HG02970 (cell line): ENCODE data around the gene PARP9.
"Not testable (repeated sequence)": the region's sequence is repeated elsewhere in the genome, so short reads cannot be mapped to it uniquely, and the experiment has no call there.

Source experiments
- ATAC-seq: cut with Tn5 transposase; IDR thresholded peaks from one replicate; pipeline ENCODE4 v1.9.1; 2021; ENCODE audit warnings: mild to moderate bottlenecking, moderate library complexity, moderate number of reproducible peaks; ENCODE audit not compliant: unreplicated experiment, low FRiP score

The PARP9 gene

DNA sequence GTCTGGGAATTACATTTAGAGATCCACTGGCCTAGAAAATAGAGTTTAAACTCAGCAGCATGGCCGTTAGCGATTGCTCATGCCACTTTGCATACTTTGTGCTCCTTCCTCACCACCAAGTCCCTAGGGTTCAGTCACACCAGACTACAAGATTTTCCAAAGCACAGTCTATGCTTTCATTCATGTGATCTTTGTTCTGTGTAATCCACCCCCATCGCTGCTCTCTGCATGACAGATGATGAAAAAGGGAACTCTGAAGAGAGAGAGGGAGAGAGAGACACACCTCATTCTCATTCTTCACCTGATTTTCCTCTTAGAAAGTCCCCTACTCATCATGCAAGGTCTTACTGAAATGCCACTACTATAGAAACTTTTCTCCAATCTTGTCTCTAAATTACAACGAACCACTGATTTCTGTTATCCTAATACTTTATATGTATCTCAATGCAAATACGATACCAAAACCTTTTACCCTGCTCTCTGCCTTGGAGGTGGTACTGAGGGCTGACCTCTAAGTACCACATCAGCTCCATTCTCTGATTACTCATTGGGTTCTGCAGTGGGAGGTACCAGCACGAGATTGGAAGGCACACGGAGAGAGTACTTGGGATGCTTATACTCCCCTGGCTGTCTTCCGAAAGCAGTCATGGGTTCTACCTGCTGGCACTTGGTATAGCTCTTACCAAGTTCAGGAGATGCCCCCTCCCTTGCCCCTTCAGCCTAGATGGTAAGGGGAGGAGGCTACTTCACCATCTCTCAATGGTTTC is 12.3 kb upstream of the PARP9 start:
- ATAC-seq, result peak; percentile 71

DNA sequence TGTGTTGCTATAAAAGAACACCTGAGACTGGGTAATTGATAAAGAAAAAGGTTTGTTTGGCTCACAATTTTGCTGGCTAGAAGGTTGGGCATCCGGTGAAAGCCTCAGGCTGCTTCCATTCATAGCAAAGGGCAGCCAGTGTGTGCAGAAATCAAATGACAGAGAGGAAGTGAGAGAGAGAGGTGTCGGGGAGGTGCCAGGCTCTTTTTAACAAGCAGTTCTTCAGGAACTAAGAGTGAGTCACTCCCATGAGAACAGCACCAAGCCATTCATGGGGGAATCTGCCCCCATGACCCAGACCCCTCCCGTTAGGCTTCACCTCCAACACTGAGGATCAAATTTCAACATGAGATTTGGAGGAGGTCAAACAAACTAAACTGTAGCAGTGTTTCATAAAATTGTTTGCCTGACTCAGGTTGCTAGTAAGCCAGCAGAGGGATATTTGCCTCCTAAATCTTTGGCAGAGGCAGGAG is 8.9 kb upstream of the PARP9 start:
- ATAC-seq, result no peak

DNA sequence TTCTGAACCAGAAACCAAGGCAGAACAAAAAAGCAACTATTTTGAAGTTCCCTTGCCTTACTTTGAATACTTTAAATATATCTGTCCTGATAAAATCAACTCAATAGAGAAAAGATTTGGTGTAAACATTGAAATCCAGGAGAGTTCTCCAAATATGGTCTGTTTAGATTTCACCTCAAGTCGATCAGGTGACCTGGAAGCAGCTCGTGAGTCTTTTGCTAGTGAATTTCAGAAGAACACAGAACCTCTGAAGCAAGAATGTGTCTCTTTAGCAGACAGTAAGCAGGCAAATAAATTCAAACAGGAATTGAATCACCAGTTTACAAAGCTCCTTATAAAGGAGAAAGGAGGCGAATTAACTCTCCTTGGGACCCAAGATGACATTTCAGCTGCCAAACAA is 4.7 kb upstream of the PARP9 start:
- ATAC-seq, result no peak

DNA sequence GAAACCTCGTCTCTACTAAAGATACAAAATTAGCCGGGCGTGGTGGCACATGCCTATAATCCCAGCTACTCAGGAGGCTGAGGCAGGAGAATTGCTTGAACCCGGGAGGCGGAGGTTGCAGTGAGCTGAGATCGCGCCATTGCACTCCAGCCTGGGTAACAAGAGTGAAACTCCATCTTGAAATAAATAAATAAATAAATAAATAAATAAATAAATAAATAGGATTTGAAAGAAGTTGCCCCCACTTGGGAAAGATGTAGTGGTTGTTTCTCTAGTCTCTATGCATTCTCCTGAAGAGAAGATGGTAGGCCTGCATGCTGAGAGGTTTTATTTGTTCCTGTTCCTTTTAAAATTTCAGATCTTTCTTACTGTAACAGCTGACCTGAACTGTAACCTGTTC is 4.0 kb upstream of the PARP9 start:
- ATAC-seq, result not testable (repeated sequence)

DNA sequence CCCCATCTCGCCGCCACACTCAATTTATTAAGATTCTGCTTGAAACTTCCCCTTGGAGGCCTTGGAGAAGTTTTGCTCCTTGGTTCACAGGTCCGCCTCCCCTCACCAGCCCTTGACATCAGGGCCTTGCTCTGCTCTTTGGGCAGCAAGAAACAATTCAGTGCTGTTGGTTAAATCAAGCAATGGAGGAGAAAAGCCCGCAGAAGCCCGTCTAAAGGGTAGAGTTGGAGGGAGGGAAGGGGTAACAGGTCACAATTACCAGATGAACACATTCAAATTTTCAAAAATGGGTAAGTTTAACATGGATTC is 429 bp downstream of the PARP9 start:
- no peak for ATAC-seq

DNA sequence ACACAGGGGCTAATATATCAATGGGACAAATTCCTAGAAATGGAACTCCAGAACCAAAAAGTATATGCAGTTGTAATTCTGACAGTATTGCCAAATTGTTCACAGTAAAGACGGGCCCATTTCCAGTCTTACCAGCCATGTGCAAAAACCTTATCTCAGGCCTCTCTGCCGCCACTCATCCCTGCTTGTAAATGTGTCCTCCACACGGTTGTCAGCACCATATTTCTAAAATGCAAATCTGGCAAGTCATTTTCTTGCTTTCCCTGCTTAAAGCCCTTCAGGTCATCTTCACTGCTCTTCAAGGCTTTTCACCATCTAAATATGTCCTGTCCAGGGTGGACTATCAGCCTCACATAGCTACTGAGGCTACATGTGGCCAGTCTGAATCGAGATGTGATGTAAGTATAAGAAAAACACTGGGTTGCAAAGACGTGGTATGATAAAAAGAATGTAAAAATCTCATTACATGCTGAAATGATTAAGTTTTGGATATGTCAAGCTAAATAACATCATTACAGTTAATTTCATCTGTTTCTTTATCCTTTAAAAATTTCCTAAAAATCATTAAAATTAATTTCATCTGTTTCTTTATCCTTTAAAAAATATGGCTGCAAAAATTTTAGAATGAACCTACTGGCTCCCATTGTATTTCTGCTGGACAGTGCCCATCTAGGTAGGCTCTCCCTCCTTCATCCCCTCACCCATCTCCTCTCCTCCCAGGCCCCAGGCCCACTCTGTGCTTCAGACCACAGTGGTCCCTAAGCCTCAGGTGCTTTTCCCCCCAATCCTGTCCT is 980 bp downstream of the PARP9 start:
- ATAC-seq, result no peak

DNA sequence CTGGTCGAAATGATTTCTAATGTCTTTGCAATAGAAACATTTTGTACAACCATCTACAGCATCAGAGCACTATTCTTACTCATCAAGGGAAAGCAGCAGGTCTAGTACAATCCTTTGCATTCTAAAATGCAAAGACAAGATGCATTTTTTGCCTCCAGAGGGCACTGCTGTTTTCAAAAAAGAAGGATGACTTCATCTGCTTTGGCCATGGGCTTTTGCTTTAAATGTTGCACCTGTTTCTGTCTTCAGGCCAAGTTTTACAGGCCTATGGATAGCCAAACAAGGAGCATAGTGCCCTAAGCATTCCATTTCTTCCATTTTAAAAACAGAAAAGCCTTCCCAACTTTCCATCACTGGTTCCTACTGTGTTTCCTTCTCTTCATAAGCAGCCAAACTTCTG is 3.4 kb downstream of the PARP9 start:
- ATAC-seq, result no peak

DNA sequence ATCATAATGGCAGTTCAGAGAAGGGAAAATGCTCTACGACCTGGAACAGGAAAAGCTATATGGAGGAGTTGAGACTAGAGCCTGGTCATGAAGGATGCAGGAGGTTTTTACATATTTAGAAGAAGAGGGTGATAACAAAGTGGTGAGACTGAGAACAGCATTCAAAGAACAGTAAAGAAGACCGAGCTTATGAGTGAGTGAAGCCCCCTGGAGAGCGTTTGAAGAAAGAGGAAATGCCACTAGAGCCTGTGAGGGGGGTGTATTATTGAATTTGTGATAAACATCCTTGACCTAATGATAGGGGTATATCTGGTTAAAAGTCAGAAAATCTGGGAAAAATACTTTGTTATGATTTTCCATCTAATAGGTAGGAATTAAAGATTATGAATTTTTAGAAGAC is 4.2 kb downstream of the PARP9 start:
- ATAC-seq, result no peak

DNA sequence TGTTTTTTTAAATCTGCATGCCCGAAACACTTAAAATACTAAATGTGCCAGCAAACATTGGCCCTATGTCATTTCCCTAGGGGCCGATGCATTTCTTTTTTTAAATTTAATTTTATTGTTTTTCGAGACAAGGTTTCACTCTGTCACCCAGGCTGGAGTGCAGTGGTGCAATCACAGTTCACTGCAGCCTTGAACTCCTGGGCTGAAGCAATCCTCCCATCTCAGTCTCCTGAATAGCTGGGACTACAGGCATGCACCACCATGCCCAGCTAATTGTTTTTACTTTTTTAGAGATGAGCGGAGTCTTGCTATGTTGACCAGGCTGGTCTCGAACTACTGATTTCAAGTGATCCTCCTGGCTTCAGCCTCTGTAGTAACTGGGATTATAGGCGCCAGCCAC is 5.5 kb downstream of the PARP9 start:
- no peak for ATAC-seq

DNA sequence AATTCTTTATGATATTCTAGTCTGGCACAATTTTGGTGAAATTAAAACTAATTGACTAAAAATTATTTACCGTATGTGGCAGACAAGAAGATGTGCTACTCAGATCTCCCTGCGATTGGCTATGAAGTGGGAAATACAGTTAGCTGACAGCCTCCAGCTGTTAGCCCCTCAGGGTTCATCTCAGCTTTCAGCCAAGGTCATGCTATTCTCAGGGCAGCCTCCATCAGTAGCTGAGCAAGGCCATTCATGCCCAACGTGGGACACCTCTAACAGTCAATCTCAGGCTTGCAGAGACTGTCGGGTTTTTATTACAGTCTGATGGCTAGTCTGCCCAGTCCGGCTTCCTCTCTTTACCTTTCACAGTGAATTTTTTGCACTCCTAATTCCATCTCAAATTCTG is 6.7 kb downstream of the PARP9 start:
- ATAC-seq, result no peak

DNA sequence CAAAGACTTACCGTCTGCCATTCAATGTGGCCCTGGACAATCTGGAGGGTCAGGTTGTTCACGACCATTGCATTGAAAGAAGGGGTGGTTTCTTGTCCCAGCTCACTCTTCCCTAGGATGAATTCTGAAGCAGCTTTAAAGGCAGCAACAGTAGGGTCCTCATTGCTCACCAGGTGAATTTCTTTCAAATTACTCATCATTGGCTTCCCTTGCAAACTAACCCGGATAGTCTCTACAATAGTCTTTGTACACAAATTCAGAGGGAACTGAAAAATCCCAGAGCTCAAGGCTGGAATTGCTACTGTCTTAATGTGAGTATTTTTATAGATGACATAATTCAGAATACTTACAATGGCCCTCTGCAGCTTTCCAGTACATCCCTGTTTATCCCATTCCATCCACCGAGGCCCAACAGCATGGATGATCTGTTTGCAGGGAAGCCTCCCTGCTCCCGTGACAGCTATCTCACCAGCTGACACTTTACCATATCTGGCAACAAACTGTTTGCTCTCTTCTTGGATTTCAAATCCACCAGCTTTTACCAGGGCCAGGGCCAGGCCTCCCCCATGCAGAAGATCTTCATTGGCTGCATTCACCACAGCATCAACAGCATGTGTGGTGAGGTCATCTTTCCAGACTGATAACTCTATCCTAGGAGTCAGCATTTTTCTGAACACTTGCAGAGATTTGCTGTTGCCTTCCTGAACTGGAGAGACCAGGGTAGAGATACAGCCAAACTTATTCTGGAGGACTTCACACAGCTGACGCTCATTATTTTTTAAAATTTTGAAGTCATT is 8.6 kb downstream of the PARP9 start:
- no peak for ATAC-seq

DNA sequence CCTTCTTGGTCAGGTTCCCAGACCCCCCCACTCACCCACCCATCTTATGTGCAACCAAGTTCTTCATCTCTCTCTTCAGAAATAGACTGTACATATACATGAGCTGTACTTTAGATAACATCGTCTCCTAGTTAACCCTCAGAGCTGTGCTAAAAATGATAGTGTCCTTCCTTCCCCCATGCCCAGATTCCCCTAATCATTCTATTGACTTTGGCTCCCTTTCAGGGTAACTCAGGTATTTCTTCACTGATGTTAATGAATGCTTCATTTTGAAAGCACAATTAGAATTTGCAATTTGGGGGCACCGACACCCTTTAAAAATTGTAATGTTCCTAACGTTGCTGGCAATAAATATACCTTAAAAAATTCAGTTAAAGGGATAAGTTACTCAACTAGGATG is 10.9 kb downstream of the PARP9 start:
- no peak for ATAC-seq

DNA sequence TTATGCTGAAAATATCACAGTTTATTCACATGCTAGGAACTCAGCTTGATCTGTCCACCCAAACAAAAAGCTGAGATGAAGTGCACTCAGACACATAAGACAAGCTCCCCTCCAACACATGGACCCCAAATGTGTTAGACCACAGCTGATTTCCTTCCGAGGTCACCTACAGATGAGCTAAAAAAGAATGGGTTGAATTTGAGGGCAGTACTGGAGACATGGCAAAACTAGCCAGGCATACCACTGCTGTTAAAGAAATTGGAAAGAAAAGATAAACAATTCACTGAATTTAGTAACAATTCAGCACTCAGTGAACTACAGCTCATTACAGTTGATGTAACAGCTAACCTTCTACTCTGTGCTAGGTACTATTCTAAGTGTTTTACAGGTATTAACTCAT is 15.5 kb downstream of the PARP9 start:
- ATAC-seq, result no peak

DNA sequence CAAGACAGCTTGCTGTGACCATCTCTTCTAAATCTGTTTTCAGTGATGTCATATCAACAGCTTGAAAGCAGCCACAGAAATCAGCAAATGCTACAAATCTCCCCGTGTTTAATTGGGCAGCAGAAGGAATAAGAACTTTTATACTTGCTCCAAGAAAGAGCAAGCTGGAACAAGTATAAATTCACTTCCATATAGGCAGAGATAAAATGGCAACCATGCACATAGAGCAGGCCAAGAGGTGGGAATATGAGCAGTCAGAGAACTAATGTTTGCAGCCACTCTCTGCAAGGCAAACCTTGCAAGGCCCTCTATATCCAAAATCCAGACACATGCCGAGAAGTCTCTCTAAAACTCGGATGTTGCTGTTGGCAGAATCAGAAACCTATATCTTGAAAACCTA is 16.0 kb downstream of the PARP9 start:
- ATAC-seq, result no peak

DNA sequence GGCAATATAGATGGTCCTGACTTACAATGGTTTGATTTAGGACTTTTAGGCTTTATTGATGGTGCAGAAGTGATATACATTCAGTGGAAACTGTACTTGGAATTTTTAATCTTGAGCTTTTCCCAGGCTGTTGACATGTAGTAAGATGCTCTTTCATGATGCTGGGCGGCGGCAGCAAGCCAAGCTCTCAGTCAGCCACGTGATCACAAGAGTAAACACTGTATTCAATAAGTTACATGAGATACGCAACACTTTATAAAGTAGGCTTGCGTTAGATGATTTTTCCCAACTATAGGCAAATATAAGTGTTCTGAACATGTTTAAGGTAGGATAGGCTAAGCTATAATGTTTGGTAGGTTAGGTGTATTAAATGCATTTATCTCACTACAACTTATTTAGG is 17.9 kb downstream of the PARP9 start:
- no peak for ATAC-seq

DNA sequence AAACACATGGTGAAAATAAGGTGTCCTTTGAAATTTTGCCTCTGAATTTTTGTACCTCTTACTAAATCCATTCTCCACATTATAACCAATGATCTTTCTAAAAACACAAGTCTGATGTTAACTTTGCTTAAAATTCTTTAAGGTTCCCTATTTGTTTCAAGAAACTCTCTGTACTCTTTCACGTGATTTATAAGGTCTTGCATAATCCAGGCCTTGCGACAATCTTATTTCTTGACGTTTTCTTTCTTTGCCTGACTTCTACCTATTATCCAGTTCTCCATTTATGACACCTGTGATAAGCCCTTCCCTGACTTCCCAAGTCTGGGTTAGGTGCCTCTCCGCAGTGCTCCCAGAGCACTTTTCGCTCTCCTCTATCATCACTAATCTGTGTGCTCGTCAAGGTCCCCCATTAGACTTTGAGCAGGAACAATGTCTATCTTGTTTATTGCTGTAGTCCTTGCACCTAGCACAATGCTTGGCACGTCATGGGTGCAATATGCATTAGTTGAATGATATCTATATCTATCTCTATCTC is 25.1 kb downstream of the PARP9 start:
- no peak for ATAC-seq

DNA sequence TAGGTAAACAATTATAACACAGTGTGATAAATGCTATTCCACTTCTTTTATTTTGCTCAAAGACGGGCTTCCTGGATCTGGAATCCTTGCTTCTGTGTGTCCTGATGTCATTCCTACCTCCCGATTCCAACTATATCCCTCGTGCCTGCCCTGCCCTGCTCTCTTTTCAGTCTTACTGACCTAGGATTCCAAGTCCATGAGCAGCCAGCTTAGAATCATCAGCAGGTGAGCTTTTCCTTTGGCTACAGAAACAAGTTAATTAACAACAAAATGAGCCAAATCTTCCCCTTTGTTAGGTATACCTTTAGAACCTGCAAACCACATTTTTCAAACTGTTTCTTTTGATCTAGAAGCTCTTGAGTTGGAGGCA is 27.5 kb downstream of the PARP9 start:
- ATAC-seq, result no peak

DNA sequence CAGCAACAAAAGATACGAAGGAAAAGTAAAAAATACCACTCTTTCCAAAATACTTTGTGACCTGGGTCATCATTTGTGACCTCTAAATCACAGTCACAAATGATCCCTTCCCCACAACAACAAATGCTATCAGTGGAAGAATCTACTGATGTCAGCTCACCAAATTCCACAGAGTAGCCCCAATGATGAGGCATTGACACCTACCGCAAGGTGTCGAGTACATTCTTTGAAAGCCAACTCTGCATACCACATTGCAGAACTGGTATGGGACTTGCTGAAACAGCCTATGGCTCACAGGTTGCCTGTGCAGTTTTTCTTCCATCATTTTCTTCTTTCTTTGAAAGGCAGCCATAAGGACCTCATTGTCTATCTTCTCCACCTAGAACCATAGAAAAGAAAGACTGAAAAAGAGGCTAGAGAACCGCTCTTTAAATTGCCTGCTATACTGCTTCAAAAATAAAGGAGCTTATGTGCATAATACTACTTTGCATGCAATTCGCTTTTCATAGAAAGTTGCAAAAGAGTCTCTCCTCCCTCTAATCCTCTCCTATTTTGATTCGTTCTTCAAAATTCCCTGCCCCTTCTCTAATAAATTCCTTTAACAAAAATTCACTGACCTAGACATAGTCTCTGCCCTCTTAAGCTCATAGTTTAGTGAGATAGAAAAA is 28.0 kb downstream of the PARP9 start:
- ATAC-seq, result no peak

DNA sequence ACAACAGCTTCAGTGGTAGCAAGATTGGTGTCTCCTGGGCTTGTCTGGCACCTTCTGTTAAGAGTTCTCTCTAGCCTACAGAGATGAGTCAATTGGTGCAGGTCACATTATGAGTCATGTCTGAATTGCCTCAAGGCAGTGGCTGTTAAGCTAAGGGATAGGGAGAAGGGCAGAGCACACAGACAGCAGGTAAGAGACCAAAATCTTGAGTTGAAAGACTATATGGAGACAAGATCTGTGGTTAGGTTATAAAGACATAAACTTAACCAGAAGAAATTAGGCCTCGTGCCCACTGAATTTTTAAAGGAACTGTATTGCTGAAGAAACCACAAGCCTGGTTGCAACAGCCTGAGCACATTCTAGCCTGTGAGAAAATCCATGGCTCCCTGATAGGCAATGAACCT is 30.2 kb downstream of the PARP9 start:
- ATAC-seq, result no peak

DNA sequence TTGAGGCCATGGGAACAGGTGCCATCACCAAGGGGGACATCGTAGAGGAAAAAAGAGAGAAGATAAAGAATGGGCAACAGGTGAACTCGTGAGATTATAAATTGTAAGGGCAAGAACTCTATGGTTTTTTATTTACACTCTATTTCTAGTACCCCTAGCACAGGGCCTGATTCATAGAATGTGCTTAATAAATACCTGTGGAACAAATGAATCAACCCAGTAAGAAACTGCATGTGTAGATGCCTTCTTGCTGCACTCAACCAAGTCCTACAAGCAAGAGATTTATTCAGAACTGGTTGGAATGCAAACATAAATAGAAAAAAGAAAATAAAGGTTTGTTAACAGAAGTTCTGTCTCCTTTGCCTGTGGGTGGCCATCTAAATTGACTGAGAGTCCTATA is 30.6 kb downstream of the PARP9 start:
- no peak for ATAC-seq

DNA sequence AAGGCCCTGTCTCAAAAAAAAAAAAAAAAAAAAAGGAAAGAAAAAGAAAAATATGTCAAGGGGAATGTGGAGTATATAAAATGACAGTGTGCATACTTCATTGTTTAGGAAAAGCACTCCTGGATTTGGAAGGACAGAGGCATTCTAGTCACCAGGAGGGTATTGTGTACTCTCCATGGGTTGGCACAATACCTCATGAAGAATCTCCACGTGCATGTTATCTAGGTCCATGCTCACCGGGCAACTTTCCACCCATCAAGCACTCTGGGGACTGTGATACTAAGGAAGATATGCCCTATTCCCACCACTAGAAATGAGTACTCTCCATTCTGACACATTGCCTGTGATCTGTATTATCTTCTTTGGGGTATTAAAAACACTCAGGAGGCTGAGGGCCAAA is 33.9 kb downstream of the PARP9 start:
- no peak for ATAC-seq
